ENCODE data around the gene CXorf66.

GRCh38 chrX:139949703-139950102 is 15.6 kb downstream of the CXorf66 start:
- TF ChIP-seq EGR1 (IDR thresholded peaks at IDR 0.05) (no peak), CEBPB (IDR thresholded peaks at IDR 0.05) (no peak), EP300 (IDR thresholded peaks at IDR 0.05; ENCODE audit: borderline replicate concordance) (no peak), USF1 (IDR thresholded peaks at IDR 0.05) (no peak), TAF1 (IDR thresholded peaks at IDR 0.05; ENCODE audit: low read depth) (no peak), TCF12 (IDR thresholded peaks at IDR 0.05; ENCODE audit: low read depth) (no peak), ZBTB7A (IDR thresholded peaks at IDR 0.05; ENCODE audit: low read depth) (no peak), RAD21 (IDR thresholded peaks at IDR 0.05; ENCODE audit: low read depth) (no peak), FOXM1 (IDR thresholded peaks at IDR 0.05; ENCODE audit: borderline replicate concordance, low read depth) (no peak), MAX (IDR thresholded peaks at IDR 0.05) (no peak), NFIC (IDR thresholded peaks at IDR 0.05) (no peak), TEAD4 (IDR thresholded peaks at IDR 0.05) (no peak), CREB1 (IDR thresholded peaks at IDR 0.05; ENCODE audit: low read depth) (no peak), YY1 (IDR thresholded peaks at IDR 0.05; ENCODE audit: low read depth) (no peak)
